ENCODE results near the gene CD9.
A peak's percentile ranks its signal among the peaks of the same experiment; 100 is the strongest.

Gene CD9

DNA sequence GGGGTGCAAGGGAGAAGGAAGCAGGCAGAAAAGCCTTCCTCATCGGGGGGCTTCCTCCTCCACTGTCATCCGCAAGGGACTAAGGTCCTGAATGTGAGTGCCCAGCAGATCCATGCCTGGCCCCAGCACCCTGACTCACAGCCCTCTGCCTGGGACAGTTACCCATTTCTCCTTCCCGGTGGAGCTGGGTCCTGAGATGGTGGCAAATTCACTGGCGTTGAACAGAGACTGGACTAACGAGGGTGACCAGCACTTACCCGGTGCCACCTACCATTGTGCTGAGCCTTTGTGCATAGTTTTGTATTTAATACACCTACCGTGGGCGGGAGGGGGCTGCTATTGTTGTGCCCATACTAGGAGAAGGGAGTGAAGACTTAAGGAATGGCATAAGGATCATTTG lies 79.4 kb downstream of the CD9 start:
- Histone ChIP-seq H3K4me3 (no peak overlapping the region), H3K27ac (peak overlapping the region; percentile 48 to 71)
- TF ChIP-seq, protein P1, sequence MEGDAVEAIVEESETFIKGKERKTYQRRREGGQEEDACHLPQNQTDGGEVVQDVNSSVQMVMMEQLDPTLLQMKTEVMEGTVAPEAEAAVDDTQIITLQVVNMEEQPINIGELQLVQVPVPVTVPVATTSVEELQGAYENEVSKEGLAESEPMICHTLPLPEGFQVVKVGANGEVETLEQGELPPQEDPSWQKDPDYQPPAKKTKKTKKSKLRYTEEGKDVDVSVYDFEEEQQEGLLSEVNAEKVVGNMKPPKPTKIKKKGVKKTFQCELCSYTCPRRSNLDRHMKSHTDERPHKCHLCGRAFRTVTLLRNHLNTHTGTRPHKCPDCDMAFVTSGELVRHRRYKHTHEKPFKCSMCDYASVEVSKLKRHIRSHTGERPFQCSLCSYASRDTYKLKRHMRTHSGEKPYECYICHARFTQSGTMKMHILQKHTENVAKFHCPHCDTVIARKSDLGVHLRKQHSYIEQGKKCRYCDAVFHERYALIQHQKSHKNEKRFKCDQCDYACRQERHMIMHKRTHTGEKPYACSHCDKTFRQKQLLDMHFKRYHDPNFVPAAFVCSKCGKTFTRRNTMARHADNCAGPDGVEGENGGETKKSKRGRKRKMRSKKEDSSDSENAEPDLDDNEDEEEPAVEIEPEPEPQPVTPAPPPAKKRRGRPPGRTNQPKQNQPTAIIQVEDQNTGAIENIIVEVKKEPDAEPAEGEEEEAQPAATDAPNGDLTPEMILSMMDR (IDR thresholded peaks at IDR 0.05): no peak
- DNase-seq (ENCODE audit: low spot score): no peak

DNA sequence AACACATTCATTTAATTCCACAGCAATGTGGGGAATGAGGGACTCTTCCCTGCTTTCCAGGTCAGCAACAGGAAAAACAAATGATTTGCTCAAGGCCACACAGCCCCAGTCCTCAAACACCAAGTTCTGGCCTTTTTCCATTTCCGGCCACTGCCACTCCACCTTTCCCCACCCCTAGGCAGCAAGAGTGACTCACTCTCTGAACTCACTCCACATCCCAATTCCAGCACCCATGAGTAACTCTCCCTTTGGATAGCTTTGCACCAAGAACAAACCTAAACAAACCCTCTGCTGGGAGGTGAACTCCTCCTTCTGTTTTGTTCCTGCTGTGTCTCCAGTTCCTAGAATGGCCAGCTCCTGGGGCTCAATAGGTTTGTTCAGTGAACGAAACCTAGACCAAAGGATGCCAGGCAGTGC lies 79.9 kb downstream of the CD9 start:
- Histone ChIP-seq H3K27ac (peak overlapping the region; percentile 48 to 71), H3K4me3 (no peak overlapping the region)
- TF ChIP-seq, protein P1 (IDR thresholded peaks at IDR 0.05): no peak
- no peak for DNase-seq (ENCODE audit: low spot score)

- DNase-seq (ENCODE audit: low spot score): no peak
- Histone ChIP-seq H3K27ac (peak overlapping the region; percentile 48 to 71), H3K4me3 (no peak overlapping the region)
- TF ChIP-seq, protein P1 (IDR thresholded peaks at IDR 0.05): no peak
These were observed 80.5 kb downstream of the CD9 start for GRCh38 chr12:6280672-6281071.

DNA sequence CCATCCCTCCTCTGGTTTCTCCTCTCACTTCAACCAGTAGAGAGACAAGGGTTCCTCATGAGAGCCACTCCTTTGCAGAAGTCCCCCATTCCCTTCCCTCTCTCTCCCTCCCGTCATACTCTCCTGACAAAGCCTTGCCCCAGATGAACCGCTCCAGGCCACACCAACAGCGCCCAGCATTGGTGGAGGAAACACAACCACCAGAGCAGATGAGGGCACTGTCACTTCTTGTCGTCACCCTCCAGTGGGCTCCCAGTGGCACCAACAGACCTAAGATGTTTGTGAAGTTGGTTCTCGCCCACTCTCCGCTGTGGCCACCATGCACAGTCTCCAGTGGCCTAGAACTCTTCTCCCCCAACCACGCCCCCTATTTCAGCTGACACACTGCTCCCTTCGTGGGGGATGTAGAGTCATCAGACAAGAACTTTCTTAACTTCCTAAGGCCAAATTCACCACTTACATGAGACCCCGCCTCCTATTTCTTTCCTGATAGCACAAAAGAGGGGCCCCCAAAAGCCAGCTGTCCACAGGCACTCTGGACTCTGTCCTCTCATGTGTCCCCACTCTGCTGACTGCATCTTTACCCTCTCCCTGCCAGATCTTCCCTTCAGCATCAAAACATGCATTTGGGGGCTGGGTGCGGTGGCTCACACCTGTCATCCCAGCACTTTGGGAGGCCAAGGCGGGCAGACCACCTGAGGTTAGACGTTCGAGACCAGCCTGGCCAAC lies 81.0 kb downstream of the CD9 start:
- peak; percentile 56 for DNase-seq (ENCODE audit: low spot score)
- TF ChIP-seq, protein P1 (IDR thresholded peaks at IDR 0.05): no peak
- Histone ChIP-seq H3K27ac (peak overlapping the region in 1 of 2 donors; percentile 71), H3K4me3 (no peak overlapping the region)

- no peak overlapping the region for H3K27ac ChIP-seq
- TF ChIP-seq, protein P1 (IDR thresholded peaks at IDR 0.05): no peak
- no peak overlapping the region for H3K4me3 ChIP-seq
- DNase-seq (ENCODE audit: low spot score): no peak
These were observed 82.2 kb downstream of the CD9 start for GRCh38 chr12:6282453-6282840.

- no peak overlapping the region for H3K27ac ChIP-seq
- H3K4me3 ChIP-seq: no peak overlapping the region
- TF ChIP-seq, protein P1 (IDR thresholded peaks at IDR 0.05): no peak
- DNase-seq (ENCODE audit: low spot score): no peak
These were observed 84.1 kb downstream of the CD9 start for GRCh38 chr12:6284273-6284672.

DNA sequence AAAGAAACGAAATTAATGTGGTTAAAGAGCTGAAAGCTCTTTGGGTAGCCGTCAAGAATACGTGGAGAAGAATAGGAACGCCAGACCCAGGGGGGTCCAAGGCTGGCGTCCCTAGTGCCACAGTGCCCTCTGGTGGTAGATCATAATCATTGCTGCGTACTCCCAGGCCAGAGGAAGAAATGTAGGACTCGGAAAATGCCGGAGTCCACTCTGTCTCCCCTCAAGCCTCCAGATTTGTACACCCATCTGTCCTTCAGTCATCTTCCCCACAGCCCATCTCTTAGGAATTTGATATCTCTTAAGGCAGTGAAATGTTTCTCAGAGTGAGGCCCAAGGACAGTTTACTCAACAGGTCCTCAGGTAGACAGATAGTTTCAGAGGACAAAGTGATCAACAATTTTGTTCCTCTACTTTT lies 84.9 kb downstream of the CD9 start:
- DNase-seq (ENCODE audit: low spot score): no peak
- TF ChIP-seq, protein P1 (IDR thresholded peaks at IDR 0.05): peak; percentile 76
- no peak overlapping the region for H3K27ac ChIP-seq
- no peak overlapping the region for H3K4me3 ChIP-seq

Measured in coronary artery (tissue), 2 donors.